GM23338 (cell line): Measurements from ENCODE around the gene MLXIPL. TPM values are rescaled to one million over a fixed set of nuclear protein-coding genes. Genes with fewer than 3 reads are reported as not detected.
"Not testable (repeated sequence)": the region's sequence is repeated elsewhere in the genome, so short reads cannot be mapped to it uniquely, and the experiment has no call there.

Experiments
- ATAC-seq: fragments of 200-7000 bp; cut with Tn5 transposase; 3 replicates; pipeline ENCODE4 v1.9.1; 2020
- DNase-seq: peaks from one replicate; pipeline ENCODE4 v3.0.0-alpha.2; 2015; ENCODE audit warnings: low spot score
- H2AFZ ChIP-seq: fragments of 200-600 bp; sonication (generic); 2 replicates; pipeline ENCODE4 v1.8.0; 2016; ENCODE audit warnings: antibody characterized with exemption, mild to moderate bottlenecking, moderate library complexity
- H3F3A ChIP-seq: fragments of 200-600 bp; sonication (generic); replicated peaks from 2 replicates; pipeline ENCODE4 v1.8.0; 2017; ENCODE audit warnings: antibody characterized with exemption, mixed run types, low read depth
- H3K27ac ChIP-seq: fragments of 200-600 bp; sonication (generic); 2 replicates; pipeline ENCODE4 v1.6.1; 2016; ENCODE audit warnings: low read depth
- H3K27me3 ChIP-seq: fragments of 200-600 bp; sonication (generic); 2 replicates; pipeline ENCODE4 v1.8.0; 2016; ENCODE audit warnings: mild to moderate bottlenecking, mixed run types, moderate library complexity; ENCODE audit not compliant: insufficient read depth
- H3K36me3 ChIP-seq: fragments of 200-600 bp; sonication (generic); 2 replicates; pipeline ENCODE4 v1.8.0; 2016; ENCODE audit warnings: mild to moderate bottlenecking; ENCODE audit not compliant: insufficient read depth
- H3K4me1 ChIP-seq: fragments of 200-600 bp; sonication (generic); 2 replicates; pipeline ENCODE4 v1.8.0; 2016; ENCODE audit warnings: mild to moderate bottlenecking, moderate library complexity; ENCODE audit not compliant: insufficient read depth
- H3K4me2 ChIP-seq: fragments of 200-600 bp; sonication (generic); 2 replicates; pipeline ENCODE4 v1.7.1; 2017; ENCODE audit warnings: mixed run types
- H3K4me3 ChIP-seq: fragments of 200-600 bp; sonication (generic); 2 replicates; pipeline ENCODE4 v1.6.1; 2016; ENCODE audit warnings: mixed run types
- H3K79me2 ChIP-seq: fragments of 200-600 bp; sonication (generic); replicated peaks from 2 replicates; pipeline ENCODE4 v1.8.0; 2017; ENCODE audit warnings: mild to moderate bottlenecking; ENCODE audit not compliant: insufficient read depth
- H3K9me2 ChIP-seq: fragments of 200-600 bp; sonication (generic); 2 replicates; pipeline ENCODE4 v1.8.0; 2017; ENCODE audit not compliant: insufficient read depth
- H4K20me1 ChIP-seq: fragments of 200-600 bp; sonication (generic); replicated peaks from 2 replicates; pipeline ENCODE4 v1.8.0; 2017; ENCODE audit warnings: mild to moderate bottlenecking; ENCODE audit not compliant: insufficient read depth
- H3K27ac Mint-ChIP-seq: 2 replicates; pipeline ENCODE4 v1.8.0; 2020; ENCODE audit warnings: inconsistent platforms, mild to moderate bottlenecking, moderate library complexity, mixed read lengths
- H3K27me3 Mint-ChIP-seq: 3 replicates; pipeline ENCODE4 v1.8.0; 2022; ENCODE audit warnings: low read depth, mild to moderate bottlenecking, moderate library complexity, mixed read lengths, inconsistent platforms; ENCODE audit not compliant: insufficient read depth, poor library complexity
- H3K36me3 Mint-ChIP-seq: 3 replicates; pipeline ENCODE4 v1.8.0; 2021; ENCODE audit warnings: low read depth, mild to moderate bottlenecking, inconsistent platforms, moderate library complexity, mixed read lengths
- H3K4me1 Mint-ChIP-seq: 3 replicates; pipeline ENCODE4 v1.8.0; 2020; ENCODE audit warnings: mild to moderate bottlenecking, inconsistent platforms, mixed read lengths
- H3K4me3 Mint-ChIP-seq: 3 replicates; pipeline ENCODE4 v1.8.0; 2021; ENCODE audit warnings: moderate library complexity, mild to moderate bottlenecking, inconsistent platforms, mixed read lengths
- H3K9me3 Mint-ChIP-seq: 3 replicates; pipeline ENCODE4 v1.8.0; 2020; ENCODE audit warnings: moderate library complexity, mild to moderate bottlenecking, inconsistent platforms, mixed read lengths
- ZNF331 ChIP-seq: fragments of 250-450 bp; sonication (Bioruptor Pico); IDR thresholded peaks from 2 replicates; pipeline ENCODE4 v1.5.0; 2020; ENCODE audit warnings: low read depth, mild to moderate bottlenecking, moderate library complexity
- polyA plus RNA-seq: library from polyadenylated mRNA; unstranded; fragments of >200 nt; fragmentation: Nextera tagmentation; extraction: Ambion mirVana; gene quantifications from 2 replicates; pipeline ENCODE4 v1.2.1, GENCODE V29; 2016
- total RNA-seq: library from RNA; depleted of rRNA; stranded (reverse); fragments of >200 nt; shearing (Covaris generic); gene quantifications from 2 replicates; pipeline ENCODE4 v1.2.3, GENCODE V29; 2014
- TF ChIP-seq, protein P1 (sequence below), 2 experiments: fragments of 200-600 bp in 1 of 2; sonication (generic) in 1 of 2; conservative IDR thresholded peaks; 2 replicates each; pipeline versions ENCODE4 v1.5.1 to v1.6.1; 2016 to 2017; ENCODE audit warnings: antibody characterized with exemption in 2 of 2, low read depth in 2 of 2, mild to moderate bottlenecking in 2 of 2, moderate library complexity in 1 of 2

Gene MLXIPL
- total and polyA plus RNA-seq, 2 experiments from 2014 or later = 13.7 to 25.7 TPM

DNA sequence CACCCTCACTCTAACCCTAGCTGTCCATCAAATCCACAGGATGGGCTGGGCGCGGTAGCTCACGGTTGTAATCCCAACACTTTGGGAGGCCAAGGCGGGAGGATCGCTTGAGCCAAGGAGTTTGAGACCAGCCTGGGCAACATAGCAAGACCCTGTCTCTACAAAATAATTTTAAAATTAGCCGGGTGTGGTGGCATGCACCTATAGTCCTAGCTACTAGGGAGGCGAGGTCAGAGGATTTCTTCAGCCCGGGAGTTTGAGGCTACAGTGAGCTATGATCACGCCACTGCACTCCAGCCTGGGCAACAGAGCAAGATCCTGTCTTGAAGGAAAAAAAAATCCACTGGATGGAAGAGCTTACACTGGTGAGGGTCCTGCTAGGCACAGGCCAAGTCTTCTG lies 6.8 kb downstream of the MLXIPL start:
- not testable (repeated sequence) for H3K36me3 Mint-ChIP-seq, H3K9me2 ChIP-seq, H3F3A ChIP-seq, H3K27me3 ChIP-seq, H3K4me2 ChIP-seq, H3K27ac Mint-ChIP-seq, DNase-seq, H3K79me2 ChIP-seq, H3K4me1 ChIP-seq, H2AFZ ChIP-seq, ATAC-seq, H4K20me1 ChIP-seq, H3K4me1 Mint-ChIP-seq, H3K4me3 Mint-ChIP-seq, H3K36me3 ChIP-seq, H3K9me3 Mint-ChIP-seq, H3K27ac ChIP-seq, H3K27me3 Mint-ChIP-seq, H3K4me3 ChIP-seq

DNA sequence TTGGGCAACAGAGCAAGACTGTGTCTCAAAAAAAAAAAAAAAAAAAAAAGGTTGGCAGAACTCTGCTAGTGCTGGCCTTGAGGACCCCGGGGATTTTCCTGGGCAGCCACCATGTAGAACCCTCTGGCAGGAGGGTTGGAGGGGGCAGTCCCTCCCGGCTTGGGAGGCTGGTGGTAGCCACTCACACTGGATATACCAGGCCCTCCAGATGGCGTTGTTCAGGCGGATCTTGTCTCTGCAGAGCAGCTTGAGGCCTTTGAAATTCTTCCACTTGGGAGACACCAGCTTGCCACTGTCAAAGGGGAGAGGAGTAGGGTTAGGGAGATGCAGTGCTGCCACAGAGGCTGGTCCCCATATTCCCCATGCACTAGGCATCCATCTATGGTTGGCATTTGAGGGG lies 8.4 kb downstream of the MLXIPL start:
- no peak overlapping the region for H3K27ac ChIP-seq
- peak; percentile 59 for DNase-seq
- H2AFZ ChIP-seq = no peak overlapping the region
- Mint-ChIP-seq H3K9me3 (no peaks in the 10 kb centered on the region), H3K27ac (no peak overlapping the region), H3K27me3 (peaks cover 9% of the 10 kb centered on the region), H3K36me3 (no peaks in the 10 kb centered on the region; the same call in 1 of the 3 replicates), H3K4me3 (no peak overlapping the region), H3K4me1 (peaks cover 5% of the 10 kb centered on the region)
- no peaks in the 10 kb centered on the region for H3K9me2 ChIP-seq
- H3K4me3 ChIP-seq = no peak overlapping the region
- H3F3A ChIP-seq = 0 out of 2 replicates have a peak, but pooled peaks cover 5% of the 10 kb centered on the region
- no peak for TF ChIP-seq ZNF331 (CRISPR knock-in tag)
- TF ChIP-seq, protein P1, sequence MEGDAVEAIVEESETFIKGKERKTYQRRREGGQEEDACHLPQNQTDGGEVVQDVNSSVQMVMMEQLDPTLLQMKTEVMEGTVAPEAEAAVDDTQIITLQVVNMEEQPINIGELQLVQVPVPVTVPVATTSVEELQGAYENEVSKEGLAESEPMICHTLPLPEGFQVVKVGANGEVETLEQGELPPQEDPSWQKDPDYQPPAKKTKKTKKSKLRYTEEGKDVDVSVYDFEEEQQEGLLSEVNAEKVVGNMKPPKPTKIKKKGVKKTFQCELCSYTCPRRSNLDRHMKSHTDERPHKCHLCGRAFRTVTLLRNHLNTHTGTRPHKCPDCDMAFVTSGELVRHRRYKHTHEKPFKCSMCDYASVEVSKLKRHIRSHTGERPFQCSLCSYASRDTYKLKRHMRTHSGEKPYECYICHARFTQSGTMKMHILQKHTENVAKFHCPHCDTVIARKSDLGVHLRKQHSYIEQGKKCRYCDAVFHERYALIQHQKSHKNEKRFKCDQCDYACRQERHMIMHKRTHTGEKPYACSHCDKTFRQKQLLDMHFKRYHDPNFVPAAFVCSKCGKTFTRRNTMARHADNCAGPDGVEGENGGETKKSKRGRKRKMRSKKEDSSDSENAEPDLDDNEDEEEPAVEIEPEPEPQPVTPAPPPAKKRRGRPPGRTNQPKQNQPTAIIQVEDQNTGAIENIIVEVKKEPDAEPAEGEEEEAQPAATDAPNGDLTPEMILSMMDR (conservative IDR thresholded peaks at IDR 0.05; ENCODE audit: low read depth in 2 of 2) = peak; percentile 30 to 64
- H3K79me2 ChIP-seq = no peaks in the 10 kb centered on the region
- H4K20me1 ChIP-seq = no peaks in the 10 kb centered on the region
- H3K4me2 ChIP-seq = no peak overlapping the region
- ATAC-seq = peak; percentile 70
- no peaks in the 10 kb centered on the region; the same call in 1 of the 2 replicates for H3K36me3 ChIP-seq
- no peaks in the 10 kb centered on the region for H3K4me1 ChIP-seq
- H3K27me3 ChIP-seq = no peaks in the 10 kb centered on the region

DNA sequence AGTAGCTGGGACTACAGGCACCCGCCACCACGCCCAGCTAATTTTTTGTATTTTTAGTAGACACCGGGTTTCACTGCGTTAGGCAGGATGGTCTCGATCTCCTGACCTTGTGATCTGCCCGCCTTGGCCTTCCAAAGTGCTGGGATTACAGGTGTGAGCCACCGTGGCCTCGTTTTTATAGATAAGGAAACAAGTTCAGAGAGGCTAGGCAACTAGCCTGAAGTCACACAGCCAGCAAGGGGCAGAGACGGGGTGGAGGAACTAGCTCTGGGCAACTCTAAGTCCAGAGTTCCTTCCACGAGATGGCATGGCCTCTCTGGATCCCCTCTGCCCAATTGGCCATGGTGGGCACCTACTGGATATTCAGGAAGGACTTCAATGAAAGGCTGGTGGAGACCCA lies 9.4 kb downstream of the MLXIPL start:
- not testable (repeated sequence) for H3K79me2 ChIP-seq, H3K9me2 ChIP-seq, H3K27me3 Mint-ChIP-seq, H3K4me3 Mint-ChIP-seq, ATAC-seq, H3K4me3 ChIP-seq, DNase-seq, H2AFZ ChIP-seq, H4K20me1 ChIP-seq, H3K36me3 Mint-ChIP-seq, H3K27ac ChIP-seq, H3K4me1 Mint-ChIP-seq, H3F3A ChIP-seq, H3K36me3 ChIP-seq, H3K4me2 ChIP-seq, H3K9me3 Mint-ChIP-seq, H3K4me1 ChIP-seq, H3K27me3 ChIP-seq, H3K27ac Mint-ChIP-seq
